DND-41 (cell line): ENCODE results near the gene SCCPDH.

Experiments
- EZH2 ChIP-seq: IDR thresholded peaks from 3 replicates; pipeline ENCODE4 v1.6.1; 2012; ENCODE audit warnings: borderline replicate concordance, low read depth, mild to moderate bottlenecking, moderate library complexity, low read length, inconsistent platforms; ENCODE audit not compliant: severe bottlenecking
- TF ChIP-seq, protein P1 (sequence below): IDR thresholded peaks from 2 replicates; pipeline ENCODE4 v1.5.1; 2012; ENCODE audit warnings: borderline replicate concordance, low read length, moderate library complexity, mild to moderate bottlenecking; ENCODE audit not compliant: poor library complexity, severe bottlenecking; ENCODE audit errors: extremely low read depth

DNA sequence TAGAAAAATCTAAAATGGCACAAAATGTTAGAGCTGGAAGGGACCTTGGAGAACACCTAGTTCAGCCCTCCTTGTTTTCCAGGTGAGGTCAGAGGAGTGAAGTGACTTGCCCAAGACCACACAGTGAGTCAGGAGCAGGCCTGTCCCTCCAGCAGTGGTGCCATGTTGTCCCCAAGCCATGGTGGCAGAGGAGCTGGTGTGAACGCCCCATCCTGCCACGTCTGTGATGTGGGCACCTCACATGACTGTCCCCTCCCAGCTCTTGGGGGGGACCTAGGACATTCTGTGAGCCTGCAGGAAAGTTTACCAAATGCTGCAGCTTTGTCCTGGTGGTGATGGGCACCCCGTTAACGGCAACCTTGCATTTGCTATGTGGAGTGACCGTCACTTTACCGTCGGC, 66.2 kb downstream of the SCCPDH start:
- TF ChIP-seq, protein P1, sequence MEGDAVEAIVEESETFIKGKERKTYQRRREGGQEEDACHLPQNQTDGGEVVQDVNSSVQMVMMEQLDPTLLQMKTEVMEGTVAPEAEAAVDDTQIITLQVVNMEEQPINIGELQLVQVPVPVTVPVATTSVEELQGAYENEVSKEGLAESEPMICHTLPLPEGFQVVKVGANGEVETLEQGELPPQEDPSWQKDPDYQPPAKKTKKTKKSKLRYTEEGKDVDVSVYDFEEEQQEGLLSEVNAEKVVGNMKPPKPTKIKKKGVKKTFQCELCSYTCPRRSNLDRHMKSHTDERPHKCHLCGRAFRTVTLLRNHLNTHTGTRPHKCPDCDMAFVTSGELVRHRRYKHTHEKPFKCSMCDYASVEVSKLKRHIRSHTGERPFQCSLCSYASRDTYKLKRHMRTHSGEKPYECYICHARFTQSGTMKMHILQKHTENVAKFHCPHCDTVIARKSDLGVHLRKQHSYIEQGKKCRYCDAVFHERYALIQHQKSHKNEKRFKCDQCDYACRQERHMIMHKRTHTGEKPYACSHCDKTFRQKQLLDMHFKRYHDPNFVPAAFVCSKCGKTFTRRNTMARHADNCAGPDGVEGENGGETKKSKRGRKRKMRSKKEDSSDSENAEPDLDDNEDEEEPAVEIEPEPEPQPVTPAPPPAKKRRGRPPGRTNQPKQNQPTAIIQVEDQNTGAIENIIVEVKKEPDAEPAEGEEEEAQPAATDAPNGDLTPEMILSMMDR: no peak
- TF ChIP-seq EZH2: no peak
